GM18951 (cell line): ENCODE data around the gene GAPT.

Experiments
- POLR2A ChIP-seq: IDR thresholded peaks from 4 replicates; pipeline ENCODE4 v1.6.1; 2011; ENCODE audit warnings: mild to moderate bottlenecking; ENCODE audit not compliant: insufficient read length, insufficient read depth; ENCODE audit errors: extremely low read depth
- in situ Hi-C: fragments of 300-500 bp; cut with MboI; formaldehyde crosslinking; loops from one replicate; pipeline ENCODE4 v1.12.0; 2022; ENCODE audit warnings: low sequenced_read_pairs, mixed read lengths, inconsistent platforms; ENCODE audit not compliant: unreplicated experiment

The GAPT gene

GRCh38 chr5:58456026-58456425 is 35.2 kb upstream of the GAPT start:
- TF ChIP-seq POLR2A: no peak
- in situ Hi-C loops: loop anchor here (25.0 kb wide), 2 partner anchors 944 to 1169 kb away; no protein-coding TSS in a partner anchor

GRCh38 chr5:58456486-58456885 is 34.7 kb upstream of the GAPT start:
- no peak for TF ChIP-seq POLR2A
- in situ Hi-C loops: loop anchor here (25.0 kb wide), 2 partner anchors 944 to 1169 kb away; no protein-coding TSS in a partner anchor

- in situ Hi-C loops: loop anchor here (25.0 kb wide), 2 partner anchors 945 to 1170 kb away; no protein-coding TSS in a partner anchor
- no peak for TF ChIP-seq POLR2A
These were observed 34.2 kb upstream of the GAPT start for GRCh38 chr5:58457050-58457449.

- in situ Hi-C loops: loop anchor here (25.0 kb wide), 2 partner anchors 946 to 1171 kb away; no protein-coding TSS in a partner anchor
- no peak for TF ChIP-seq POLR2A
These were observed 33.0 kb upstream of the GAPT start for GRCh38 chr5:58458141-58458742.

GRCh38 chr5:58458743-58459145 is 32.5 kb upstream of the GAPT start:
- in situ Hi-C loops: loop anchor here (25.0 kb wide), 2 partner anchors 946 to 1171 kb away; no protein-coding TSS in a partner anchor
- TF ChIP-seq POLR2A: no peak

DNA sequence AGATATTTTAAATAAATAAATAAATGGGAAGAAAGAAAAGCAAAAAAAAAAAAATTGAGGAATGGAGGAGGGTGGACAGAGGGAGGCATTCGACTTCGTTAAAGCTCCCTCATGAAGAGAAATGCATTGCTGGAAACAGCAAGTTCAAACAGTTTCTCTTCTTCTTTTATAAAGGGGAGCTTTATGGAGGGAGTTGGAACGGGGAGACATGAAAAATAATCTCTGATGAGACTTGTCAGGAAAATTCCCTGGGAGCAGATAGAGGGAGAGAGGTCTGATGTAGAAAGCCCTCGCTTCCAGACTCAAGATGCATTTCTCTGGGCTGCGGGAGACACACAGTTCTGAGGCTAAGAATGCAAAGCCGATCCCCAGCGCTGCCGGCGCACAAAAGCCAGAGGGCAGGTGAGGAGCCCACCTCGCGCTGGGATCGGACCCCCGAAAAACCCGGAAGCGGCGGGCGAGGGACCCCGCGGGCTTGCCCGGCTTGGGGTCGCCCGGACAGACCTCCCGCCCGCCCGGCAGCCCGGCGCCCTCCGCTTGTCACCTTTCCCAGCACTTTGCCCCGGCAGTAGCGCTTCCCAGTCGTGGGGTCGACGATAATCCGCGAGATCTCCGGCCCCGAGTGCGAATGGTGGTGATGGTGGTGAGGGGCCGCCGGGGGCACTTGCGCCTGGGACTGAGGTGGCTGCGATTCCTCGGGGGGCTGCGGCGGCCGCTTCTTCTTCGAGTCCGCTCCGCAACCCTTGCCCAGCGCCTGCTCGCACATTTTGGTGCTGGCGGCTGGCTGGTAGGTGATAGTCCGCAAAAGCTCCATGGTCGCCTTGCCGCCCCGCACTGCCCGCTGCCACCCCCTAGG is 31.9 kb upstream of the GAPT start:
- TF ChIP-seq POLR2A: no peak
- in situ Hi-C loops: loop anchor here (25.0 kb wide), 2 partner anchors 947 to 1172 kb away; no protein-coding TSS in a partner anchor

DNA sequence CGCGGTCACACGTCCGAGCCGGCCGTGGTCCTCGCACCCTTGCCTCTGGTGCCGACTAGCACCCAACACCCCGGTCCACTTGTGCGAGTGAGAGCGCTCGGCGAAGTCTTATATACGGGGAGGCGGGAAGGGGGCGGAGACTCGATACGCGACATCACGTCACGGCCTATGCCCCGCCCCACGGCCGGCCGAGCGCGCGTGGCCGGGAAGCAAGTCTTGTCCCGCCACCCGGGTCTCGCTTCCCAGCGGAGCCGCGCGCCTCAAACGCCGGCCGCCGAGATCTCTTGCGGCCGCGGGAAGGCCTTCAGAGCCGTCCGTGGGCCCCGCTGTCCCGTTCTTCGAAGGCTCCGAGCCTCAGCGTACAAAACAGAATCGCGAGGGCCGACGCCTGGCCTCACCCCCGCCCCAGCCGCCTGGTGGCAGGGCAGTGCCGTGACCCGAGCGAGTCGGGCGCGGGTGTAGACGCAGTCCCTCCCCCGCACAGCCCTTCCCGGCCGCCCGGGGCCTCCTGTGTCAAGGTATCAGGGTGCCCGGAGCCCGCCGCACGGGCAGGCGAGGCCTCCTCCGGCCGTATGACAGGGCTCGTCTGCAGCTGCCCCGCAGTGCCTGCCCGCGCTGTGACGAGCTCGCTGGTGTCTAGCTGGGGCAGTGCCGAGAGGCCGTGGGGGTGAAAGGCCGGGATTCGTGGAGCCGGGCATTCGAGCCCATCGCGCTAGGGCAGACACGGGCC is 31.1 kb upstream of the GAPT start, which contains the start of gene PLK2:
Gene PLK2 (minus strand): TSS at position 85 of the 730 bp plus-strand sequence. CDS start 127 bp downstream, outside the sequence.
- in situ Hi-C loops: loop anchor here (25.0 kb wide), 2 partner anchors 948 to 1173 kb away; no protein-coding TSS in a partner anchor
- TF ChIP-seq POLR2A: peak; percentile 85

GRCh38 chr5:58460732-58461286 is 30.4 kb upstream of the GAPT start:
- no peak for TF ChIP-seq POLR2A
- in situ Hi-C loops: loop anchor here (25.0 kb wide), 2 partner anchors 949 to 1174 kb away; no protein-coding TSS in a partner anchor

DNA sequence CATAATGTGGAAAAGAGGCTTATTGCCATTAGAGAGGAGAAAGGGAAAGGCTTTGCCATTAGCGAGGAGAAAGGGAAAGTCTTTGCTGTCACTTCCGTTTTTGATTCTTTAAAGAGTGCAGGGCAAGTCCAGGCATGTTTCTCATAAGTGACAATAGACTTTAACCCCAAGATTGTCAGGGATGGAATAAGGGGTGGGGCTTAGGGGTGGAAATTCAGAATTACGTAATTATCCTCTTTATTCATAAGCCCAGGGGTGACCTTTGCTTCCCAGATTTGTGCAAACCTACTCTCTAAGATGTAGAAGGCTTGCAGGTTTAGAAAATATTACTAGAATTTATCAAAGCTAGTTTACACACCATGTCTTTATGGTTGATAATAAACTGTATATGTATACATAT is 29.1 kb upstream of the GAPT start:
- in situ Hi-C loops: loop anchor here (25.0 kb wide), 2 partner anchors 950 to 1175 kb away; no protein-coding TSS in a partner anchor
- no peak for TF ChIP-seq POLR2A

DNA sequence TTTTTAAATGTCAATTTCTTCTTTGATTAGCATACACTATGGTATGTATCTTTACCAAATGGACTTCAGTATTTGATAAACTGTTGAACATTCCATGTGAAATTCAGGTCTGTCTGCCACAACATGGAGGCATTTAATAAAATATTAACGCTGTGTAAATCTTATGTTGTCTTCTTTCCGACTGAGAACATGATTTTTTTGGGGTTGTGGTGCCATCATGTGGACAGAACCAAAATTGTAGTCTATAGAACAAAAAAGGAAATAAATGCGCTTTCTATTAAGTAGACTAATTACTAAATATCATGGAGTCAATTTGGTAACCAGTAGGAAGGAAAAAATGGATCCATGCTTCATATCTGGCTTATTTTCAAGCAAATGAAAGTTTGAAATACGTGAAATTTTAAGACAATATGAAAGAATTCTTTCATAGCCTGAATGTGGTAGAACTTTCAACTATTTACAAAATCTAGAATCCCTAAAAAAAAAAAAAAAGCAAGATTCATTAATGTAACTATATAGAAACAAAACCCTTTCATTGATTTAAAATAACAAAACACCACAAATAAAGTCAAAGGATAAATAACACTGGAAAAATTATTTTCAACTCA is 28.5 kb upstream of the GAPT start:
- in situ Hi-C loops: loop anchor here (25.0 kb wide), 2 partner anchors 950 to 1175 kb away; no protein-coding TSS in a partner anchor
- TF ChIP-seq POLR2A: no peak

- no peak for TF ChIP-seq POLR2A
- in situ Hi-C loops: loop anchor here (25.0 kb wide), 2 partner anchors 955 to 1180 kb away; no protein-coding TSS in a partner anchor
These were observed 24.3 kb upstream of the GAPT start for GRCh38 chr5:58466939-58467338.

- no peak for TF ChIP-seq POLR2A
- in situ Hi-C loops: loop anchor here (25.0 kb wide), 2 partner anchors 958 to 1183 kb away; no protein-coding TSS in a partner anchor
These were observed 21.3 kb upstream of the GAPT start for GRCh38 chr5:58469896-58470295.
